Body of pancreas (tissue), 4 donors: ENCODE results near the gene SEZ6L.

Source experiments
- POLR2A ChIP-seq, 3 donors: fragments of 450-650 bp; IDR thresholded peaks; one replicate each; pipeline ENCODE4 v1.6.1; 2016; ENCODE audit warnings: antibody characterized with exemption in 3 of 3, mild to moderate bottlenecking in 2 of 3
- TF ChIP-seq, protein P1 (sequence below), 7 experiments: fragments of 450-650 bp in 4 of 7; fragments of 200-600 bp in 3 of 7; sonication (generic) in 3 of 7; IDR thresholded peaks; one replicate each; pipeline ENCODE4 v1.5.1; 2016 to 2019; ENCODE audit warnings: antibody characterized with exemption in 7 of 7

DNA sequence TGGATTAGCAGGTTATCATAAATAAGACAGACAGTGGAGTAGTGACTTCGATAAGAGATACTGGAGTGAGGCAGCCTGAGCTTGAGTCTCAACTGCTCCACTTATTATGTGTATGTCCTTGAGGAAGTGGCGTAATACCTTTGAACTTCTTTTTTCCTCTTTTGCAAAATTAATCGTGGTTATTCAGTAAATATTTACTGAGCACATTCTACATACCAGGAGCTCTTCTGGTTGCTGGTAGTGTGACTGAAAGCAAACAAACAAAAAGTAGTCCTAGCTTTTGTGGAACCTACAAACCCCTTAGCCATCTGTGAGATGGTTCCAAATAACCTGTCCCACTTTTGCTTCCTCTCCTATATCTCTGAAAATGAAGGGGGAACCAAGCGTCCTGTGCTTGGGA, 134.2 kb downstream of the SEZ6L start:
- TF ChIP-seq, protein P1, sequence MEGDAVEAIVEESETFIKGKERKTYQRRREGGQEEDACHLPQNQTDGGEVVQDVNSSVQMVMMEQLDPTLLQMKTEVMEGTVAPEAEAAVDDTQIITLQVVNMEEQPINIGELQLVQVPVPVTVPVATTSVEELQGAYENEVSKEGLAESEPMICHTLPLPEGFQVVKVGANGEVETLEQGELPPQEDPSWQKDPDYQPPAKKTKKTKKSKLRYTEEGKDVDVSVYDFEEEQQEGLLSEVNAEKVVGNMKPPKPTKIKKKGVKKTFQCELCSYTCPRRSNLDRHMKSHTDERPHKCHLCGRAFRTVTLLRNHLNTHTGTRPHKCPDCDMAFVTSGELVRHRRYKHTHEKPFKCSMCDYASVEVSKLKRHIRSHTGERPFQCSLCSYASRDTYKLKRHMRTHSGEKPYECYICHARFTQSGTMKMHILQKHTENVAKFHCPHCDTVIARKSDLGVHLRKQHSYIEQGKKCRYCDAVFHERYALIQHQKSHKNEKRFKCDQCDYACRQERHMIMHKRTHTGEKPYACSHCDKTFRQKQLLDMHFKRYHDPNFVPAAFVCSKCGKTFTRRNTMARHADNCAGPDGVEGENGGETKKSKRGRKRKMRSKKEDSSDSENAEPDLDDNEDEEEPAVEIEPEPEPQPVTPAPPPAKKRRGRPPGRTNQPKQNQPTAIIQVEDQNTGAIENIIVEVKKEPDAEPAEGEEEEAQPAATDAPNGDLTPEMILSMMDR (IDR thresholded peaks at IDR 0.05), result no peak
- TF ChIP-seq POLR2A (IDR thresholded peaks at IDR 0.05), result no peak
